AG10803 (cell line): ENCODE measurements around the gene CDON.

Experiments
- DNase-seq: peaks from one replicate; pipeline ENCODE4 v3.0.0; 2010; ENCODE audit warnings: low read depth
- H3K4me3 ChIP-seq: 2 replicates; pipeline ENCODE4 v1.5.1; 2011; ENCODE audit warnings: mild to moderate bottlenecking, low read length, control low read depth
- CTCF ChIP-seq: conservative IDR thresholded peaks from 2 replicates; pipeline ENCODE4 v1.5.1; 2011; ENCODE audit warnings: mild to moderate bottlenecking, low read length, control low read depth, inconsistent platforms

CDON gene

GRCh38 chr11:126063507-126063852, 814 bp upstream of the CDON start:
- TF ChIP-seq CTCF, result no peak
- no peak for DNase-seq
- peak overlapping the region; percentile 31 for H3K4me3 ChIP-seq

GRCh38 chr11:126061707-126062678, 673 bp downstream of the CDON start:
- peak; percentile 12 for DNase-seq
- H3K4me3 ChIP-seq, result peak overlapping the region; percentile 83
- TF ChIP-seq CTCF, result peak; percentile 60

- H3K4me3 ChIP-seq, result no peak overlapping the region
- no peak for DNase-seq
- no peak for TF ChIP-seq CTCF
These were observed 1.9 kb downstream of the CDON start for GRCh38 chr11:126060757-126061171.

GRCh38 chr11:126059238-126059781, 3.4 kb downstream of the CDON start:
- no peak overlapping the region for H3K4me3 ChIP-seq
- TF ChIP-seq CTCF, result no peak
- DNase-seq, result no peak

- no peak for DNase-seq
- no peak overlapping the region for H3K4me3 ChIP-seq
- no peak for TF ChIP-seq CTCF
These were observed 4.4 kb downstream of the CDON start for GRCh38 chr11:126058105-126058874.

- DNase-seq, result no peak
- no peak overlapping the region for H3K4me3 ChIP-seq
- TF ChIP-seq CTCF, result no peak
These were observed 7.8 kb downstream of the CDON start for GRCh38 chr11:126054882-126055281.
